NCI-H146 treated with DMSO at 0.1 percent for 48 hours (cell line): ENCODE data around the gene PRR7.

Experiments
- DNase-seq: peaks from one replicate; lab custom pipeline; 2025; ENCODE audit not compliant: unreplicated experiment; lab: John Stamatoyannopoulos, UW

The PRR7 gene

GRCh38 chr5:177435847-177436536 lies 10.6 kb upstream of the PRR7 start:
- DNase-seq = no peak

GRCh38 chr5:177437623-177438022 lies 9.0 kb upstream of the PRR7 start:
- DNase-seq = no peak

GRCh38 chr5:177438468-177438867 lies 8.1 kb upstream of the PRR7 start:
- DNase-seq = no peak

GRCh38 chr5:177439518-177440053 lies 7.0 kb upstream of the PRR7 start:
- DNase-seq = no peak

GRCh38 chr5:177440211-177440989 lies 6.2 kb upstream of the PRR7 start:
- DNase-seq = no peak

GRCh38 chr5:177440990-177441780 lies 5.4 kb upstream of the PRR7 start:
- no peak for DNase-seq

GRCh38 chr5:177442066-177442826 lies 4.4 kb upstream of the PRR7 start:
- no peak for DNase-seq

- DNase-seq = no peak
Measured at GRCh38 chr5:177443144-177443983, 3.2 kb upstream of the PRR7 start.

- no peak for DNase-seq
Measured at GRCh38 chr5:177444106-177445051, 2.2 kb upstream of the PRR7 start.

GRCh38 chr5:177445052-177445916 lies 1.3 kb upstream of the PRR7 start:
- DNase-seq = no peak

GRCh38 chr5:177445917-177446199 lies 756 bp upstream of the PRR7 start:
- no peak for DNase-seq

GRCh38 chr5:177447066-177447610 lies 524 bp downstream of the PRR7 start:
- peak; percentile 2 for DNase-seq

GRCh38 chr5:177447611-177448243 lies 1.1 kb downstream of the PRR7 start:
- DNase-seq = no peak

- DNase-seq = no peak
Measured at GRCh38 chr5:177448244-177448950, 1.8 kb downstream of the PRR7 start.

GRCh38 chr5:177449140-177450061 lies 2.8 kb downstream of the PRR7 start:
- DNase-seq = no peak
